BJ (cell line): ENCODE measurements around the gene DISP3. TPM values are rescaled to one million over a fixed set of nuclear protein-coding genes. Genes with fewer than 3 reads are reported as not detected.

ENCODE experiments used
- CTCF ChIA-PET: fragments of 350-600 bp; formaldehyde crosslinking; extraction: SDS; loops from one replicate; lab custom pipeline; 2021; ENCODE audit warnings: antibody characterized with exemption, inconsistent platforms; lab: Yijun Ruan, JAX
- POLR2A ChIA-PET: fragments of 300-600 bp; sonication (Branson Sonifier 250); formaldehyde crosslinking; extraction: SDS; loops from one replicate; lab custom pipeline; 2021; ENCODE audit warnings: antibody characterized with exemption; lab: Charles Lee
- DNase-seq: peaks from one replicate; pipeline ENCODE4 v3.0.0-alpha.2; 2011; ENCODE audit warnings: low read depth
- H3K27me3 ChIP-seq: 2 replicates; pipeline ENCODE4 v1.6.0; 2011; ENCODE audit warnings: low read length; ENCODE audit not compliant: control insufficient read depth, insufficient read depth
- H3K36me3 ChIP-seq: 2 replicates; pipeline ENCODE4 v1.5.1; 2011; ENCODE audit warnings: low read length; ENCODE audit not compliant: control insufficient read depth, insufficient read depth
- H3K4me3 ChIP-seq: 2 replicates; pipeline ENCODE4 v1.5.1; 2011; ENCODE audit warnings: low read depth, mild to moderate bottlenecking, control low read depth, low read length
- polyA plus RNA-seq: library from polyadenylated mRNA; depleted of rRNA; stranded (reverse); fragments of >200 nt; gene quantifications from 2 replicates; pipeline ENCODE4 v1.2.3, GENCODE V29; 2011
- TF ChIP-seq, protein P1 (sequence below): IDR thresholded peaks from 2 replicates; pipeline ENCODE4 v1.5.1; 2011; ENCODE audit warnings: low read depth, mild to moderate bottlenecking, control low read depth, inconsistent platforms, low read length, moderate library complexity; ENCODE audit not compliant: insufficient read depth

Gene DISP3
- polyA plus RNA-seq, 1 experiment: 0.02 TPM

DNA sequence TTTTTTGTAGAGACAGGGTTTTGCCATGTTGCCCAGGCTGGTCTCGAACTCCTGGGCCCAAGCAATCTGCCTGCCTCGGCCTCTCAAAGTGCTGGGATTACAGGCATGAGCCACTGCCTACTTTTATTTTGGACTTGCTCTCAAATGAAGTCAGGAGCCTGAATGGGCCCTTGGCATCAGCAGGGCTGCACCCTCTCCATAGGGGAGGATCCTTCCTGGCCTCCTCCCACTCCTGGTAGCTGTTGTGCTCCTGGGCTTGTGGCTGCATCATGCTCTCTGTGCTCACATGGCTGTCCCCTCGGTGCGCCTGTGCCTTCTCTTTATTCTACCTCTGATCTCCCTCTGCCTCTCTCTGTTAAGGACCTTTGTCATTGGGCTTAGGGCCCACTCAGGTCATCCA is 46.4 kb upstream of the DISP3 start:
- no peaks in the 10 kb centered on the region for H3K27me3 ChIP-seq
- POLR2A ChIA-PET: no interaction called here
- H3K36me3 ChIP-seq: no peaks in the 10 kb centered on the region
- H3K4me3 ChIP-seq: no peak overlapping the region
- DNase-seq: no peak
- TF ChIP-seq, protein P1, sequence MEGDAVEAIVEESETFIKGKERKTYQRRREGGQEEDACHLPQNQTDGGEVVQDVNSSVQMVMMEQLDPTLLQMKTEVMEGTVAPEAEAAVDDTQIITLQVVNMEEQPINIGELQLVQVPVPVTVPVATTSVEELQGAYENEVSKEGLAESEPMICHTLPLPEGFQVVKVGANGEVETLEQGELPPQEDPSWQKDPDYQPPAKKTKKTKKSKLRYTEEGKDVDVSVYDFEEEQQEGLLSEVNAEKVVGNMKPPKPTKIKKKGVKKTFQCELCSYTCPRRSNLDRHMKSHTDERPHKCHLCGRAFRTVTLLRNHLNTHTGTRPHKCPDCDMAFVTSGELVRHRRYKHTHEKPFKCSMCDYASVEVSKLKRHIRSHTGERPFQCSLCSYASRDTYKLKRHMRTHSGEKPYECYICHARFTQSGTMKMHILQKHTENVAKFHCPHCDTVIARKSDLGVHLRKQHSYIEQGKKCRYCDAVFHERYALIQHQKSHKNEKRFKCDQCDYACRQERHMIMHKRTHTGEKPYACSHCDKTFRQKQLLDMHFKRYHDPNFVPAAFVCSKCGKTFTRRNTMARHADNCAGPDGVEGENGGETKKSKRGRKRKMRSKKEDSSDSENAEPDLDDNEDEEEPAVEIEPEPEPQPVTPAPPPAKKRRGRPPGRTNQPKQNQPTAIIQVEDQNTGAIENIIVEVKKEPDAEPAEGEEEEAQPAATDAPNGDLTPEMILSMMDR: no peak
- CTCF ChIA-PET: no interaction called here

DNA sequence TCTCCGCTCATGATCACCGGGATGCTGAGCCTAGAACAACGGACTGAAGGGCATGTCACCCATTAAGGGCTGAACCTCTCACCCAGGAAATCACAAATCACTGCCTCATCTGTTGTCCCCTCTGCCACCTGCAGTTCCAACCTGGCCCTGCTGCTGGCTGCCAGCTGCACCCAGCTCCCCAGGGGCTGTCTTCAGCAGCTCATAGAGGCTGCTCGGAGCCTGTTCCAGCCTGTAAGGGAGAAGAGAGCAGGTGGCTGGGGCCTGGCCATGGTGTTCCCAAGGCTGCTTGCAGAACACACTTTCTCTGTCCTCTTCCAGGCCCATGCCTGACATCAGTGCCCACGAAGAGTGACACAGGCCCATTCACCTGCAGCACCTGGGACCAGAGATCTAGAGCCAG is 44.5 kb upstream of the DISP3 start:
- Histone ChIP-seq H3K4me3 (no peak overlapping the region), H3K36me3 (no peaks in the 10 kb centered on the region), H3K27me3 (0 out of 2 replicates have a peak, but pooled peaks cover 1% of the 10 kb centered on the region)
- TF ChIP-seq, protein P1: no peak
- POLR2A ChIA-PET: no interaction called here
- CTCF ChIA-PET: no interaction called here
- DNase-seq: no peak

DNA sequence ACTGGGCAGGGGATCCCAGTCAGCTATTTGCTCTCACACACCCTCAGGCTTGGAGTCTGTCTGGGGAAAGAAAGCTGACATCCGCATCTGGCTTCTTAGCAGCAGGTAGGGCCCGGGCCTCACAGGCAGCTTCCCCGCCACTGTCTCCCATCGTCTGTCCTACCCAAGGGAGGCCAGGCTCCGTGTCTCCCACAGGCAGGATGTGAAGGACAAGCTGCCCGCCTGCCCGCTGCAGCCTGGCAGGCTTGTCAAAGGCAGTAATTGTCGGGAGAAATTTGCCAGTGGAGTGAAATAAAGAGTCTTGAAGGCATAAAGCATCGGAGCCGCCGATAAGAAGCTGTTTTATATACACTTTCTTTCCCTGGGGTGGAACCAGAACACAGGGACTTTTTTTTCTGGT is 44.0 kb upstream of the DISP3 start:
- TF ChIP-seq, protein P1: no peak
- POLR2A ChIA-PET: no interaction called here
- Histone ChIP-seq H3K36me3 (no peaks in the 10 kb centered on the region), H3K4me3 (no peak overlapping the region), H3K27me3 (0 out of 2 replicates have a peak, but pooled peaks cover 1% of the 10 kb centered on the region)
- DNase-seq: no peak
- CTCF ChIA-PET: no interaction called here

DNA sequence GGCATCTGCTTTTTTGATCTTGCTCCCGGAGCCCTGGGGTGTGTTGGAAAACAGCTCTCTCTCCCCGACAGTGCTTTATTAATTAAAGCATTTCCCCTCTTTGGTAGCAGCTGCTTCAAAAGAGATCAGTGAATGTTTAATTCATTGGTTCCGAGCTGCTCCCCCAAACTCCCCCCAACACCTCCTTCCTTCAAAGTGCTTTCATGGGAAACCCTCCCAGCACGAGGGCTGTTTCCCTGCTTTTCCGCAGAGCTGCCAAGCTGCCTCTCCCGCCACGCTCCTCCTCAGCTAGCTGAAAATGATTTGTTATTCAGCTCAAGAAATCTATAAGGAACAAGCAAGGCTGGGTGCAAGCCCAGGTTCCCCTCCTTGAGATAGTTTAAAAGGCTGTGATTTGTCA is 40.0 kb upstream of the DISP3 start:
- no peak for DNase-seq
- H3K4me3 ChIP-seq: no peak overlapping the region
- H3K36me3 ChIP-seq: no peaks in the 10 kb centered on the region
- POLR2A ChIA-PET: no interaction called here
- H3K27me3 ChIP-seq: 0 out of 2 replicates have a peak, but pooled peaks cover 1% of the 10 kb centered on the region
- CTCF ChIA-PET: no interaction called here
- TF ChIP-seq, protein P1: no peak

DNA sequence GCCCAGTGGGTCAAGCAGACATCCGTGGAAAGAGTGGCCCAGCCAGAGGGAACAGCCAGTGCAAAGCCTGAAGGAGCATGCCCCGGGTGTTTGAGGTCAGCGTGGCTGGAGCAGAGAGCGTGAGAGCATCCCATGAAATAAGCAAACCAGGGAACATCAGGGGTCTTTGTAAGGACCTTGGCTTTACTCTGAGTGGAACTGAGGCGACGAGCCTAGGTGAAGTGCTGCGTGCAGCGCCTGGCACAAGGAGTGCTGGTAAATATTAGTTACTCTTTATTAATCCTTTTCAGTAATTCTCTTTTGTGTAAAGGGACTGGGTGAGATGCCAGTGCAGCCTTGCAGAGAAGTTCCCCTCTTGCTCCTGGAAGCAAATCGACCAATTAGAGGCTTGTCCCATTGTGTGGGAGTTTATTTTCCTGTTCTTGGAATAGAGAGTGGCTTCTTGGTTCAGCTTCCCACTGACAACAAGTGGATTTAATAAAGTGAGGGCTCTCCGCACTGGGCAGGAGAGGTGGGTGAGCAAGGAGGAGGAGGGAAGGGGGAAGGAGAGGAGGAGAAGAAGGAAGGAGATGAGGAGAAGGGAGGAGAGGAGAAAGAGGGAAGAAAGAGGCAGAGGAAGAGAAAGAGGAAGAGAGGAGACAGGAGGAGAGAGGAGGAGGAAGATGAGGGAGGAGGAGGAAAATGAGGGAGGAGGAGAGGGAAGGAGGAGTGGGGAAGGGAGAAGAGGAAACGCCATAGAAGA is 37.6 kb upstream of the DISP3 start:
- 0 out of 2 replicates have a peak, but pooled peaks cover 1% of the 10 kb centered on the region for H3K27me3 ChIP-seq
- CTCF ChIA-PET: no interaction called here

More for the DNA sequence above, 37.6 kb upstream of the DISP3 start:
- POLR2A ChIA-PET: no interaction called here
- no peak overlapping the region for H3K4me3 ChIP-seq
- TF ChIP-seq, protein P1: no peak
- DNase-seq: no peak
- no peaks in the 10 kb centered on the region for H3K36me3 ChIP-seq
